OCI-LY7 (cell line): ENCODE data around the gene KLHL1. TPM values are rescaled to one million over a fixed set of nuclear protein-coding genes. Genes with fewer than 3 reads are reported as not detected.

ENCODE experiments used
- BruUV-seq: library from RNA; stranded (reverse); fragments of 400-500 nt; replicated peaks from 2 replicates; lab custom pipeline; 2021; lab: Mats Ljungman, UMichigan
- CTCF ChIA-PET: fragments of 300-600 bp; sonication (Branson Sonifier 250); formaldehyde crosslinking; loops from one replicate; lab custom pipeline; 2022; ENCODE audit warnings: antibody characterized with exemption; ENCODE audit not compliant: unreplicated experiment; lab: Charles Lee
- POLR2A ChIA-PET: fragments of 300-600 bp; sonication (Branson Sonifier 250); formaldehyde crosslinking; loops from one replicate; lab custom pipeline; 2022; ENCODE audit warnings: antibody characterized with exemption; lab: Charles Lee
- DNase-seq: peaks from one replicate; pipeline ENCODE4 v3.0.0-alpha.2; 2015; ENCODE audit warnings: low spot score
- H2AFZ ChIP-seq: fragments of 200-600 bp; sonication (generic), shearing (Covaris generic); 2 replicates; pipeline ENCODE4 v1.6.1; 2014; ENCODE audit warnings: mild to moderate bottlenecking, antibody characterized with exemption, low read length, moderate library complexity
- H3K27ac ChIP-seq: fragments of 200-600 bp; sonication (generic); 2 replicates; pipeline ENCODE4 v1.5.1; 2014; ENCODE audit warnings: mixed run types, low read depth, mild to moderate bottlenecking, moderate library complexity, low read length, inconsistent platforms; ENCODE audit not compliant: poor library complexity, severe bottlenecking
- H3K36me3 ChIP-seq: fragments of 200-600 bp; sonication (generic); 2 replicates; pipeline ENCODE4 v1.6.1; 2014; ENCODE audit warnings: mild to moderate bottlenecking, antibody characterized with exemption, low read length, moderate library complexity, mixed read lengths; ENCODE audit not compliant: insufficient read depth
- H3K4me1 ChIP-seq: fragments of 200-600 bp; sonication (generic); 2 replicates; pipeline ENCODE4 v1.5.1; 2014; ENCODE audit warnings: mild to moderate bottlenecking, low read length; ENCODE audit not compliant: insufficient read depth, poor library complexity, severe bottlenecking
- H3K4me2 ChIP-seq: fragments of 200-600 bp; sonication (generic); 2 replicates; pipeline ENCODE4 v1.6.1; 2014; ENCODE audit warnings: mild to moderate bottlenecking, low read length
- H3K4me3 ChIP-seq: fragments of 200-600 bp; sonication (generic); 2 replicates; pipeline ENCODE4 v1.5.1; 2014; ENCODE audit warnings: mild to moderate bottlenecking, low read depth, low read length; ENCODE audit not compliant: poor library complexity, severe bottlenecking
- H3K79me2 ChIP-seq: fragments of 200-600 bp; sonication (generic); 2 replicates; pipeline ENCODE4 v1.6.1; 2016; ENCODE audit warnings: low read depth, mild to moderate bottlenecking, low read length, moderate library complexity, mixed read lengths; ENCODE audit not compliant: insufficient read depth
- H3K9me2 ChIP-seq: fragments of 200-600 bp; sonication (generic); 2 replicates; pipeline ENCODE4 v1.6.1; 2016; ENCODE audit warnings: mild to moderate bottlenecking, low read length, mixed read lengths; ENCODE audit not compliant: insufficient read depth
- H3K9me3 ChIP-seq: fragments of 200-600 bp; sonication (generic); 2 replicates; pipeline ENCODE4 v1.6.1; 2014; ENCODE audit warnings: mild to moderate bottlenecking, mixed run types, low read length, mixed read lengths
- H4K20me1 ChIP-seq: fragments of 200-600 bp; sonication (generic); 2 replicates; pipeline ENCODE4 v1.6.1; 2014; ENCODE audit warnings: mild to moderate bottlenecking, antibody characterized with exemption, low read length, moderate library complexity, mixed read lengths; ENCODE audit not compliant: insufficient read depth
- CTCF ChIP-seq: fragments of 200-600 bp; sonication (generic); conservative IDR thresholded peaks from 2 replicates; pipeline ENCODE4 v1.5.1; 2014; ENCODE audit warnings: mild to moderate bottlenecking, antibody characterized with exemption, low read length, moderate library complexity, mixed read lengths
- EZH2phosphoT487 ChIP-seq: fragments of 200-600 bp; sonication (generic); IDR thresholded peaks from 2 replicates; pipeline ENCODE4 v1.6.1; 2018; ENCODE audit warnings: low read depth, borderline replicate concordance, mild to moderate bottlenecking, mixed run types, antibody characterized with exemption, low read length, moderate library complexity, mixed read lengths
- intact Hi-C: fragments of 100-400 bp; cut with micrococcal nuclease; formaldehyde crosslinking; loops from one replicate; pipeline ENCODE4 v1.10.0; 2022; ENCODE audit not compliant: unreplicated experiment
- total RNA-seq, 2 experiments: library from RNA; depleted of rRNA in 1 of 2; stranded (reverse); fragments of >200 nt in 1 of 2; shearing (Covaris generic) in 1 of 2; gene quantifications; 2 replicates each; pipeline ENCODE4 v1.2.3, GENCODE V29; 2014 to 2022

Gene KLHL1
- total RNA-seq, 2 experiments from 2014 or later = not detected

- H3K79me2 ChIP-seq = no peaks in the 10 kb centered on the region
- ChIA-PET CTCF (no interaction called here), POLR2A (interaction anchor here (0.6 kb wide), 1 partner anchor 567 kb away, joined by 3 read pairs; no protein-coding TSS in a partner anchor)
- intact Hi-C loops = no loop called here
- DNase-seq = no peak
- H3K9me2 ChIP-seq = no peaks in the 10 kb centered on the region
- H4K20me1 ChIP-seq = no peaks in the 10 kb centered on the region
- H3K9me3 ChIP-seq = no peaks in the 10 kb centered on the region
- BruUV-seq = no TSS peak
- TF ChIP-seq EZH2phosphoT487 (no peak), CTCF (no peak)
- no peak overlapping the region for H3K4me2 ChIP-seq
- no peaks in the 10 kb centered on the region for H3K4me1 ChIP-seq
- no peak overlapping the region for H3K4me3 ChIP-seq
- H3K27ac ChIP-seq = no peak overlapping the region
- H2AFZ ChIP-seq = no peak overlapping the region
- no peaks in the 10 kb centered on the region for H3K36me3 ChIP-seq
Measured at GRCh38 chr13:70125693-70126092, 17.4 kb upstream of the KLHL1 start.

GRCh38 chr13:70117338-70117905, 9.2 kb upstream of the KLHL1 start:
- Histone ChIP-seq H3K4me3 (no peak overlapping the region), H4K20me1 (no peaks in the 10 kb centered on the region), H2AFZ (no peak overlapping the region), H3K4me2 (no peak overlapping the region), H3K27ac (no peak overlapping the region), H3K9me2 (no peaks in the 10 kb centered on the region), H3K79me2 (no peaks in the 10 kb centered on the region), H3K4me1 (no peaks in the 10 kb centered on the region), H3K9me3 (no peaks in the 10 kb centered on the region), H3K36me3 (no peaks in the 10 kb centered on the region)
- TF ChIP-seq EZH2phosphoT487 (no peak), CTCF (no peak)
- DNase-seq = no peak
- ChIA-PET CTCF (no interaction called here), POLR2A (no interaction called here)
- no TSS peak for BruUV-seq
- intact Hi-C loops = no loop called here

GRCh38 chr13:70107498-70108281, 562 bp downstream of the KLHL1 start, which contains the start of gene ATXN8OS:
Gene ATXN8OS (plus strand): TSS chr13:70107826.
- no peak for DNase-seq
- no peaks in the 10 kb centered on the region for H3K9me2 ChIP-seq
- ChIA-PET CTCF (no interaction called here), POLR2A (no interaction called here)
- no peaks in the 10 kb centered on the region for H3K9me3 ChIP-seq
- H3K27ac ChIP-seq = no peak within 1 kb of the TSS
- H3K4me1 ChIP-seq = no peaks in the 10 kb centered on the region
- no peak for TF ChIP-seq EZH2phosphoT487
- no peak for TF ChIP-seq CTCF
- no peaks in the 10 kb centered on the region for H3K79me2 ChIP-seq
- no peak within 1 kb of the TSS for H2AFZ ChIP-seq
- no peaks in the 10 kb centered on the region for H4K20me1 ChIP-seq
- no peaks in the 10 kb centered on the region for H3K36me3 ChIP-seq
- no peak within 1 kb of the TSS for H3K4me3 ChIP-seq
- no TSS peak for BruUV-seq
- intact Hi-C loops = no loop called here
- H3K4me2 ChIP-seq = no peak within 1 kb of the TSS
